Left renal pelvis (tissue), 4 donors: ENCODE measurements around the gene IGLON5. TPM values are rescaled to one million over a fixed set of nuclear protein-coding genes. Genes with fewer than 3 reads are reported as not detected.
A peak's percentile ranks its signal among the peaks of the same experiment; 100 is the strongest.

ENCODE experiments used
- DNase-seq, 4 donors: peaks; one replicate each; pipeline ENCODE4 v3.0.0-alpha.2; 2013; ENCODE audit warnings: low read depth in 4 of 4, low spot score in 3 of 4
- polyA plus RNA-seq, 4 donors: library from polyadenylated mRNA; unstranded; fragments of 120-200 nt; gene quantifications; one replicate each; pipeline ENCODE4 v1.2.1, GENCODE V29; 2013; ENCODE audit not compliant: insufficient read length in 4 of 4

IGLON5 gene
- polyA plus RNA-seq, 4 donors: 2.8 to 9.8 (median 3.9) TPM

GRCh38 chr19:51361239-51361638 is 49.8 kb downstream of the IGLON5 start:
- no peak for DNase-seq

DNA sequence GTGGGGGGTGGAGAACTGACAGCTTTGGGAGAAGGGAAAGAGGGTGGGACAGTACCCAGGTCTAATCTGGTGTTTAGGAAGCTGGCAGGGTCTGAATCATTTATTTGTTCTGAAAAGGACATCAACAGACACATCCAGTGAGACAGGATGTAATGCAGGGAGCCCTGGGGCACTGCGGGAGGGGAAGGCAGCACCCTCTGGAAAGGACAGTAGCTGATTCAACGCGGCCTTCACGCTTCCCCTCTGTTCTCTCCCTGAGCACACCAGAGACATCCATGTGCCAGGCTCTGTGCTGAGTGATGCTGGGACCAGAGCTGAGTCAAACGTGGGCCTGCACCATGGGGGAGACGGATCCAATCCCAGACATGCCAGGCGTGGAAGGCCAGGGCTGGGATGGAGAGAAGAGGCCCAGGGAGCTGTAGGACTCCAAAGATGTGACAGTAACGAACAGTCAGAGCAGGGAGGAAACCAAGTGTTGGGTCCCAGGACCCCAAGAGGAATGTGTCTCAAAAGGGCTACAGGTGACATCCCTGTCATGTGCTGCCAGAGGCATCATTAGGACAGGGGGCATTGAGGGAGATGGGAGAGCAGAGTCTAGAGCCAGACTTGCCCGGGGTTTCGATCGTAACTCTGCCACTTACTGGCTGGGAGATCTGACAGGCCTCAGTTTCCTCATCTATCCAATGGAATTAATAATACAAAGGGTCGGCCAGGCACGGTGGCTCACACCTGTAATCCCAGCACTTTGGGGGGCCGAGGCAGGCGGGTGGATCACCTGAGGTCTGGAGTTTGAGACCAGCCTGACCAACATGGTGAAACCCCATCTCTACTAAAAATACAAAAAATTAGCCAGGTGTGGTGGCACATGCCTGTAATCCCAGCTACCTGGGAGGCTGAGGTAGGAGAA is 53.0 kb downstream of the IGLON5 start:
- no peak for DNase-seq

- DNase-seq: no peak
These were observed 53.9 kb downstream of the IGLON5 start for GRCh38 chr19:51365211-51365964.

DNA sequence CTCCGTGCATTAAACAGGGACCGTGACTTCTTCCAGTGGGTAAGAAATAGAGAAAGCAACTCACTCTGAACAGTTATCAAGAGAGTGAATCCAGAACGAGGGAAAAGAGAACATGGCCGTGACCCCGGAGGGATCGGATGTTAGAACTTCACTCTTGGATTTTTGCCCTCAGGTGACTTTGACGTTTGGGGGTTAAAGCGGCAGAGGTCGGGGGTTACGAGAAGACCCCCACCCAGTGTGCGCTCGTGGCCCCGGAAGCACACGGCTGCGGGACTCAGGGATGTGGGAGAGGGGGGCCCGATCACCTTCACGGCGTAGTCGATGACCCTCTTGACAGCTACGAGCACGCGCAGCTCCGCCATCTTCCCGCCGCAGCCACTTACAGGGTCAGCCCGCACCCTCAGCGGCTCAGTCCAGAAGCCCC is 54.5 kb downstream of the IGLON5 start, which contains the start of gene ETFB:
ETFB (minus strand) TSS at position 424 of the 424 bp plus-strand sequence; CDS start at position 362, 62 bp downstream.
- DNase-seq: no peak

DNA sequence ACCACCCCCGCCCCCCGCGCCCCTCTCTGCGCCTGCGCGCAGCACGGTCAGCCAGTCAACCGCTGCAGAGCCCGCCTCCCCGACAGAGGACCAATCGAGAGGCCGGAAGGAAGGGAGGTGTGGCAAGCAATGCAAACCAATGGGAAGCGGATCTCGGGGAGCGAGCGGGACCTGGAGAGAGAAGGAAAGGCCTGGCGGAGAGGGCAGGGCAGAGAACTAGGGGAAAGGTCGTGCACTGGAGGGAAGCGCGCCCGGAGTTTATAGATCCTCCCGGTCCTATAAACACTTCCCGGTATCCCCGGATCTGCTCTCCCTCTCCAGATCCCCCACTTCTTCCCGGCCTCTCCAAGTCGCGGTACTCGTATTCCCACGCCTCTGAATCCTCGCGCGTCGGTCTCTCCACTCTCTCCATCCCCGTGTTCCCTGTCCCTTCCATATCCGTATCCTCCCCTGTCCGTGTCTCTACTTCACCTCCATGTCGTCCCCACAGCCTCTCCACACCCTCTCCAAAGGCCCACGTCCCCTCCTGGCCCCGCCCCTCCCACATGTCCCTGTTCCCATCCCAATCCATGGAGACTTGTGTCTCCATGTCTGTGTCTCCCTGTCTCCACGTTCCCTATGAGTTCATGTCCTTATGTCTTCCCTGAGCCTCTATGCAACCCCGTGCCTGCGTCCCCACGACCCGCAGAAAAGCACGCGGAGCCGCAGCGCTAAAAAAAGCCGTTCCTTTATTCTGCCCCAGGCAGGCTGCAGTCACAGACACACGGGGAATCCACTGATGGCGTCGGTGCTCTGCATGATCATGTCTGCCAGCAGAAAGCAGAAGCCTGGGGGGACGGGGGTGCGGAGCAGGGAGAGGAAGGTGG is 55.2 kb downstream of the IGLON5 start:
- peak; percentile 88 to 97 (median 95) for DNase-seq

- no peak for DNase-seq
These were observed 55.8 kb downstream of the IGLON5 start for GRCh38 chr19:51367255-51367564.

- peak; percentile 95 to 97 (median 96) for DNase-seq
These were observed 56.3 kb downstream of the IGLON5 start for GRCh38 chr19:51367565-51368365.

- DNase-seq: no peak
These were observed 57.2 kb downstream of the IGLON5 start, which contains the start of gene CLDND2 for GRCh38 chr19:51368366-51369282. Gene CLDND2 (minus strand): TSS chr19:51369003. CDS start chr19:51368577, 426 bp downstream.

DNA sequence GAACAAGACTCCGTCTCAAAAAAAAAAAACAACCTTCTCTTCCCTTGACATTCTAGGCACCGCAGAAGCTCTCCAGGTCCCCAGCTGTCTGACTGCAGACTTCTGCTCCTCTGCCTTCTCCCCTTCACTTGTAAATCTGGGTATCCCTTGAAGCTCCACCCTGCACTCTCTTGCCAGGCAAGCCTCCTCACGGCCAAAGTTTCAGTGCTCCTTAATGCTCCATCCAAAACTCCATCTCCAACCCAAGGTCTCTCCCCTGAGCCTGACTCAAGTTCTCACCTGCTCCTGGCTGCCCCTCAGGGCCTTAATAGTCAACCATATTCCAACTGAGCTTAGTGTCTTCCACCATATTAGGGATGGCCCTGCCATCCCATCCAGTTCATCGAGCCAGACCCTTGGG is 58.8 kb downstream of the IGLON5 start:
- DNase-seq: no peak

GRCh38 chr19:51371186-51371690 is 59.8 kb downstream of the IGLON5 start:
- DNase-seq: no peak

GRCh38 chr19:51372021-51372648 is 60.7 kb downstream of the IGLON5 start:
- DNase-seq: no peak

GRCh38 chr19:51372649-51373504 is 61.4 kb downstream of the IGLON5 start, which contains the start of gene NKG7:
Gene NKG7 (minus strand): TSS chr19:51372654. CDS start chr19:51372535, 119 bp downstream.
- no peak for DNase-seq

DNA sequence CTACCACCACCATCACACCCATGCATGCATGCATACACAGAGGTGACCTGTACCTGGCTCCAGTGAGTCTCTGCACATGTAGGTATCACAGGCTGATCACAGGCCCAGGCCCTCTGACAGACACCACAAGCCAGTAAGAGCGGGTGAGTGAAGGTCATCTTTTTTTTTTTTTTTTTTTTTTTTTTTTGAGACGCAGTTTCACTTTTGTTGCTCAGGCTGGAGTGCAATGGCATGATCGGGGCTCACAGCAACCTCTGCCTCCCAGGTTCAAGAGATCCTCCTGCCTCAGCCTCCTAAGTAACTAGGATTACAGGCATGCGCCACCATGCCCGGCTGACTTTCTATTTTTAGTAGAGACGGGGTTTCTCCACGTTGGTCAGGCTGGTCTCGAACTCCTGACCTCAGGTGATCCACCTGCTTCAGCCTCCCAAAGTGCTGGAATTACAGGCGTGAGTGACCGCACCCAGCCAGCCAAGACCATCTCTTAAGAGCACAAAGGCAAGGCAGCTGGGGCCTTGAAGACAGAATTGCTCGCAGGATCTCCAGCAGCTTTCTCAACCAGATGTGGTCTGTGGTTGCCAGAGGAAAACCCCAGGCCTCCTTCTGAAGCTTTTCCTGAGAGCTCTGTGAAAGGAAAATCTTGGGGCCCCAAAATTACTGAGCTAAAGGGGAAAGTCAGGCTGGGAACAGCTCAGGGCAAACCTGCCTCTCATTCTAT is 64.2 kb downstream of the IGLON5 start:
- no peak for DNase-seq

GRCh38 chr19:51377422-51377821 is 66.0 kb downstream of the IGLON5 start:
- no peak for DNase-seq

GRCh38 chr19:51380379-51380778 is 68.9 kb downstream of the IGLON5 start:
- DNase-seq: no peak
